Measurements from ENCODE around the gene KRTAP19-6.
"Not testable (repeated sequence)": the region's sequence is repeated elsewhere in the genome, so short reads cannot be mapped to it uniquely, and the experiment has no call there.

Gene KRTAP19-6

DNA sequence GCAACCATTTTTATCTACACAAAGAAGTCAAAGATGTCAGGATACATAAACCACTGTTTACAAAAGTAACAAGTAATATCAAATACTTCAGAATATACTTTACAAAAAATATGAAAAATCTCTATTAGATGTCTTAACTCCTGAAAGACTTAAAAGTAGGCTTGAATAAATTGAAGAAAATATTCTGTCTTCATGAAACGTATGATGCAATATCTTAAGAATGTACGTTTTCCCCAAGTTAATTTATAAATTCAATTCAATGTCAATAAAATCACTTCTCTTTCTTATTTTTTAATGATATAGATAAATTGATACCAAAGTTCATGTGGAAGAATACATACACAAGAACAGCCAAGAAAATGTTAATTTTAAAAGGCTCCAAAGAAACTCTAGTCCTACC is 13.4 kb upstream of the KRTAP19-6 start:
- H2AFZ ChIP-seq (ENCODE audit: low read length, unreplicated experiment): no peak overlapping the region

GRCh38 chr21:30552782-30553181 is 11.1 kb upstream of the KRTAP19-6 start:
- no peaks in the 10 kb centered on the region for H3K79me2 ChIP-seq (ENCODE audit: control insufficient read depth, insufficient read depth, low read length, unreplicated experiment)
- no peak overlapping the region for H3K27ac ChIP-seq (ENCODE audit: low read depth, low read length)
- no peaks in the 10 kb centered on the region for H3K4me1 ChIP-seq (ENCODE audit: control insufficient read depth, insufficient read depth, low read length, unreplicated experiment)
- H2AFZ ChIP-seq (ENCODE audit: low read length, unreplicated experiment): no peak overlapping the region
- H3K36me3 ChIP-seq (ENCODE audit: insufficient read depth, low read length): no peaks in the 10 kb centered on the region
- H3K27me3 ChIP-seq (ENCODE audit: insufficient read depth, low read length): no peaks in the 10 kb centered on the region
- H3K4me3 ChIP-seq (ENCODE audit: low read depth, low read length): no peak overlapping the region

More for the DNA sequence above, 13.4 kb upstream of the KRTAP19-6 start:
- H3K27ac ChIP-seq (ENCODE audit: low read depth, low read length): no peak overlapping the region
- H3K79me2 ChIP-seq (ENCODE audit: control insufficient read depth, insufficient read depth, low read length, unreplicated experiment): no peaks in the 10 kb centered on the region
- no peak overlapping the region for H3K4me3 ChIP-seq (ENCODE audit: low read depth, low read length)
- no peaks in the 10 kb centered on the region for H3K4me1 ChIP-seq (ENCODE audit: control insufficient read depth, insufficient read depth, low read length, unreplicated experiment)
- H3K27me3 ChIP-seq (ENCODE audit: insufficient read depth, low read length): no peaks in the 10 kb centered on the region
- no peaks in the 10 kb centered on the region for H3K36me3 ChIP-seq (ENCODE audit: insufficient read depth, low read length)

- Histone ChIP-seq H3K27me3 (ENCODE audit: insufficient read depth, low read length) (no peaks in the 10 kb centered on the region), H3K4me3 (ENCODE audit: low read depth, low read length) (no peak overlapping the region), H3K36me3 (ENCODE audit: insufficient read depth, low read length) (no peaks in the 10 kb centered on the region)
Measured at GRCh38 chr21:30518876-30519275, 22.8 kb downstream of the KRTAP19-6 start.

DNA sequence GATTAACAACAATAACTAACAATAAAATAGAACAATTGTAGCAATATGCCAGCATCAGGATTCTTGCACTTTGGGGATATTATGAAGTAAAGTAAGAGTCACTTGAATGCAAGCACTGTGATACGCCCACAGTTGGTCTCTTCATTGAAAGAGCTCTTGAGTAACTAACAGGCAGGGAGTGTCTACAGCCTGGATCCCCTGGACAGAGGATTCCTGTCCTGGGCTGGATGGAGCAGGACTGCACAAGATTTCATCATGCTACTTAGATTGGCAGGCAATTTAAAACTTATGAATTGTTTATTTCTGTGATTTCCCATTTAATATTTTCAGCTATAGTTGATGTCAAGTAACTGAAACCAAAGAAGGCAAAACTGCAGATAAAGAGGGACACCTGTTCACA is 26.0 kb downstream of the KRTAP19-6 start:
- Histone ChIP-seq H3K36me3 (ENCODE audit: insufficient read depth, low read length) (no peaks in the 10 kb centered on the region), H3K27me3 (ENCODE audit: insufficient read depth, low read length) (no peaks in the 10 kb centered on the region), H3K27ac (ENCODE audit: low read depth, low read length) (no peak overlapping the region), H3K4me3 (ENCODE audit: low read depth, low read length) (no peak overlapping the region), H2AFZ (ENCODE audit: low read length, unreplicated experiment) (no peak overlapping the region), H3K4me1 (ENCODE audit: control insufficient read depth, insufficient read depth, low read length, unreplicated experiment) (no peaks in the 10 kb centered on the region), H3K79me2 (ENCODE audit: control insufficient read depth, insufficient read depth, low read length, unreplicated experiment) (no peaks in the 10 kb centered on the region)

More at GRCh38 chr21:30518876-30519275, 22.8 kb downstream of the KRTAP19-6 start:
- Histone ChIP-seq H3K4me1 (ENCODE audit: control insufficient read depth, insufficient read depth, low read length, unreplicated experiment) (no peaks in the 10 kb centered on the region), H2AFZ (ENCODE audit: low read length, unreplicated experiment) (no peak overlapping the region), H3K79me2 (ENCODE audit: control insufficient read depth, insufficient read depth, low read length, unreplicated experiment) (no peaks in the 10 kb centered on the region), H3K27ac (ENCODE audit: low read depth, low read length) (no peak overlapping the region)

GRCh38 chr21:30505621-30506205 is 36.0 kb downstream of the KRTAP19-6 start:
- H2AFZ ChIP-seq (ENCODE audit: low read length, unreplicated experiment); H3K27me3 ChIP-seq (ENCODE audit: insufficient read depth, low read length); H3K36me3 ChIP-seq (ENCODE audit: insufficient read depth, low read length); H3K27ac ChIP-seq (ENCODE audit: low read depth, low read length); H3K4me3 ChIP-seq (ENCODE audit: low read depth, low read length); H3K79me2 ChIP-seq (ENCODE audit: control insufficient read depth, insufficient read depth, low read length, unreplicated experiment); H3K4me1 ChIP-seq (ENCODE audit: control insufficient read depth, insufficient read depth, low read length, unreplicated experiment): not testable (repeated sequence)

- Histone ChIP-seq H3K27me3 (ENCODE audit: insufficient read depth, low read length) (no peaks in the 10 kb centered on the region), H3K4me3 (ENCODE audit: low read depth, low read length) (no peak within 1 kb of the TSS), H3K36me3 (ENCODE audit: insufficient read depth, low read length) (no peaks in the 10 kb centered on the region), H3K4me1 (ENCODE audit: control insufficient read depth, insufficient read depth, low read length, unreplicated experiment) (no peaks in the 10 kb centered on the region), H3K79me2 (ENCODE audit: control insufficient read depth, insufficient read depth, low read length, unreplicated experiment) (no peaks in the 10 kb centered on the region), H2AFZ (ENCODE audit: low read length, unreplicated experiment) (no peak within 1 kb of the TSS), H3K27ac (ENCODE audit: low read depth, low read length) (no peak within 1 kb of the TSS)
Measured at GRCh38 chr21:30502041-30502440, 39.6 kb downstream of the KRTAP19-6 start, which contains the start of gene KRTAP19-5. Gene KRTAP19-5, minus strand, starts transcription at chr21:30502141. Its CDS starts 51 bp downstream, at chr21:30502090.

DNA sequence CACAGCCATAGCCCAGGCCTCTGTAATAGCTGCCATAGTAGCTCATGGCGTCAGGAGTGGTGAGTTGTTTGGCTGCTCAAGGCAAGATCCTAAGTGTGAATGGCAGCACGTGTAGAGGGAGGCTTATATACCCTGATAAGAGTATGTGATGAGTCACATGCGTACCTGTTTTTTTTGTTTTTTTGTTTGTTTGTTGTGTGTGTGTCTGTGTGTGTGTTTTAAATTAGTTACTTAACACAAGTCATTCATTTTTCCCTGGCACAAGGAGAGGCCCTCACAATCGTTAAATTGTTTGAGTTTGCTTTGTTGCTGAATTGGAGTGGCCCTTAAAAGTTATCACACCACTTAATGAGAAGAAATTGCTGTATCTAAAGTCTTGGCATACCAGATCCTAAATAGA is 44.6 kb downstream of the KRTAP19-6 start, which contains the start of gene KRTAP19-4:
Gene KRTAP19-4, minus strand, starts transcription at position 101 of the 400 bp plus-strand sequence. Its CDS starts 55 bp downstream, at position 46.
- Histone ChIP-seq H3K4me1 (ENCODE audit: control insufficient read depth, insufficient read depth, low read length, unreplicated experiment) (no peaks in the 10 kb centered on the region), H2AFZ (ENCODE audit: low read length, unreplicated experiment) (no peak within 1 kb of the TSS), H3K27me3 (ENCODE audit: insufficient read depth, low read length) (no peaks in the 10 kb centered on the region), H3K36me3 (ENCODE audit: insufficient read depth, low read length) (no peaks in the 10 kb centered on the region), H3K27ac (ENCODE audit: low read depth, low read length) (no peak within 1 kb of the TSS), H3K79me2 (ENCODE audit: control insufficient read depth, insufficient read depth, low read length, unreplicated experiment) (no peaks in the 10 kb centered on the region), H3K4me3 (ENCODE audit: low read depth, low read length) (no peak within 1 kb of the TSS)

- no peak within 1 kb of the TSS for H2AFZ ChIP-seq (ENCODE audit: low read length, unreplicated experiment)
- no peak within 1 kb of the TSS for H3K27ac ChIP-seq (ENCODE audit: low read depth, low read length)
- H3K79me2 ChIP-seq (ENCODE audit: control insufficient read depth, insufficient read depth, low read length, unreplicated experiment): no peaks in the 10 kb centered on the region
- H3K27me3 ChIP-seq (ENCODE audit: insufficient read depth, low read length): no peaks in the 10 kb centered on the region
- no peaks in the 10 kb centered on the region for H3K4me1 ChIP-seq (ENCODE audit: control insufficient read depth, insufficient read depth, low read length, unreplicated experiment)
- no peaks in the 10 kb centered on the region for H3K36me3 ChIP-seq (ENCODE audit: insufficient read depth, low read length)
- no peak within 1 kb of the TSS for H3K4me3 ChIP-seq (ENCODE audit: low read depth, low read length)
Measured at GRCh38 chr21:30491963-30492428, 49.7 kb downstream of the KRTAP19-6 start, which contains the start of gene KRTAP19-3. Gene KRTAP19-3, minus strand, starts transcription at chr21:30492013. Its CDS starts 56 bp downstream, at chr21:30491957.
